BLaER1 (cell line): Measurements from ENCODE around the gene LAMA2.

Experiments used
- H3K27ac ChIP-seq: shearing (Covaris generic); formaldehyde crosslinking; 2 replicates; pipeline ENCODE4 v1.8.1; 2022
- H3K27me3 ChIP-seq: shearing (Covaris generic); formaldehyde crosslinking; 2 replicates; pipeline ENCODE4 v1.8.1; 2022
- H3K36me3 ChIP-seq: shearing (Covaris generic); formaldehyde crosslinking; 2 replicates; pipeline ENCODE4 v1.8.1; 2022
- H3K4me1 ChIP-seq: shearing (Covaris generic); formaldehyde crosslinking; 2 replicates; pipeline ENCODE4 v1.8.1; 2022
- H3K4me2 ChIP-seq: shearing (Covaris generic); formaldehyde crosslinking; 2 replicates; pipeline ENCODE4 v1.8.1; 2022
- H3K4me3 ChIP-seq: shearing (Covaris generic); formaldehyde crosslinking; 2 replicates; pipeline ENCODE4 v1.8.1; 2022
- H3K9ac ChIP-seq: shearing (Covaris generic); formaldehyde crosslinking; 2 replicates; pipeline ENCODE4 v1.8.1; 2022
- H3K9me3 ChIP-seq: shearing (Covaris generic); formaldehyde crosslinking; 2 replicates; pipeline ENCODE4 v1.8.1; 2022
- H4K20me1 ChIP-seq: shearing (Covaris generic); formaldehyde crosslinking; 2 replicates; pipeline ENCODE4 v1.8.1; 2022
- Cebpa-rat ChIP-seq: shearing (Covaris generic); IDR thresholded peaks from 2 replicates; pipeline ENCODE4 v1.8.1; 2022

Gene LAMA2

GRCh38 chr6:129385117-129385516 is 502.2 kb downstream of the LAMA2 start:
- no peak overlapping the region for H3K27ac ChIP-seq
- H4K20me1 ChIP-seq: no peaks in the 10 kb centered on the region
- no peaks in the 10 kb centered on the region for H3K9me3 ChIP-seq
- H3K27me3 ChIP-seq: no peaks in the 10 kb centered on the region
- no peak for TF ChIP-seq Cebpa-rat
- H3K9ac ChIP-seq: no peak overlapping the region
- no peak overlapping the region for H3K4me3 ChIP-seq
- H3K4me1 ChIP-seq: no peaks in the 10 kb centered on the region
- H3K4me2 ChIP-seq: no peak overlapping the region
- no peaks in the 10 kb centered on the region for H3K36me3 ChIP-seq

GRCh38 chr6:129390900-129391299 is 508.0 kb downstream of the LAMA2 start:
- no peaks in the 10 kb centered on the region for H4K20me1 ChIP-seq
- no peak overlapping the region for H3K27ac ChIP-seq
- H3K27me3 ChIP-seq: no peaks in the 10 kb centered on the region
- no peak overlapping the region for H3K4me3 ChIP-seq
- no peak overlapping the region for H3K4me2 ChIP-seq
- no peak for TF ChIP-seq Cebpa-rat
- no peak overlapping the region for H3K9ac ChIP-seq
- H3K9me3 ChIP-seq: no peaks in the 10 kb centered on the region
- no peaks in the 10 kb centered on the region for H3K36me3 ChIP-seq
- H3K4me1 ChIP-seq: no peaks in the 10 kb centered on the region

- Histone ChIP-seq H3K27me3 (no peaks in the 10 kb centered on the region), H3K4me1 (no peaks in the 10 kb centered on the region), H3K4me3 (no peak overlapping the region), H3K36me3 (no peaks in the 10 kb centered on the region), H3K27ac (no peak overlapping the region), H3K4me2 (no peak overlapping the region), H3K9me3 (no peaks in the 10 kb centered on the region), H3K9ac (no peak overlapping the region), H4K20me1 (no peaks in the 10 kb centered on the region)
- TF ChIP-seq Cebpa-rat: no peak
Measured at GRCh38 chr6:129393654-129394053, 510.7 kb downstream of the LAMA2 start.

- no peak overlapping the region for H3K4me2 ChIP-seq
- H3K4me1 ChIP-seq: no peaks in the 10 kb centered on the region
- no peaks in the 10 kb centered on the region for H3K36me3 ChIP-seq
- H3K4me3 ChIP-seq: no peak overlapping the region
- H3K9me3 ChIP-seq: no peaks in the 10 kb centered on the region
- no peak for TF ChIP-seq Cebpa-rat
- H3K9ac ChIP-seq: no peak overlapping the region
- no peak overlapping the region for H3K27ac ChIP-seq
- H4K20me1 ChIP-seq: no peaks in the 10 kb centered on the region
- no peaks in the 10 kb centered on the region for H3K27me3 ChIP-seq
Measured at GRCh38 chr6:129398764-129399163, 515.8 kb downstream of the LAMA2 start.

- Histone ChIP-seq H3K27ac (no peak overlapping the region), H4K20me1 (no peaks in the 10 kb centered on the region), H3K4me2 (no peak overlapping the region), H3K9me3 (no peaks in the 10 kb centered on the region), H3K36me3 (no peaks in the 10 kb centered on the region), H3K9ac (no peak overlapping the region), H3K4me1 (no peaks in the 10 kb centered on the region), H3K27me3 (no peaks in the 10 kb centered on the region), H3K4me3 (no peak overlapping the region)
- TF ChIP-seq Cebpa-rat: no peak
Measured at GRCh38 chr6:129402244-129402643, 519.3 kb downstream of the LAMA2 start.

- no peak overlapping the region for H3K4me3 ChIP-seq
- H3K4me1 ChIP-seq: no peaks in the 10 kb centered on the region
- no peak overlapping the region for H3K9ac ChIP-seq
- no peak overlapping the region for H3K4me2 ChIP-seq
- H4K20me1 ChIP-seq: no peaks in the 10 kb centered on the region
- H3K27me3 ChIP-seq: no peaks in the 10 kb centered on the region
- TF ChIP-seq Cebpa-rat: no peak
- H3K9me3 ChIP-seq: no peaks in the 10 kb centered on the region
- H3K27ac ChIP-seq: no peak overlapping the region
- H3K36me3 ChIP-seq: no peaks in the 10 kb centered on the region
Measured at GRCh38 chr6:129411092-129411491, 528.2 kb downstream of the LAMA2 start.

GRCh38 chr6:129416337-129416990 is 533.5 kb downstream of the LAMA2 start:
- H3K9ac ChIP-seq: no peak overlapping the region
- H4K20me1 ChIP-seq: no peaks in the 10 kb centered on the region
- no peaks in the 10 kb centered on the region for H3K27me3 ChIP-seq
- H3K27ac ChIP-seq: no peak overlapping the region
- TF ChIP-seq Cebpa-rat: no peak
- H3K9me3 ChIP-seq: no peaks in the 10 kb centered on the region
- H3K4me3 ChIP-seq: no peak overlapping the region
- no peaks in the 10 kb centered on the region for H3K36me3 ChIP-seq
- no peaks in the 10 kb centered on the region for H3K4me1 ChIP-seq
- H3K4me2 ChIP-seq: no peak overlapping the region

GRCh38 chr6:129417416-129418086 is 534.6 kb downstream of the LAMA2 start:
- Histone ChIP-seq H3K27ac (no peak overlapping the region), H3K4me1 (no peaks in the 10 kb centered on the region), H3K9me3 (no peaks in the 10 kb centered on the region), H3K27me3 (no peaks in the 10 kb centered on the region), H3K4me2 (no peak overlapping the region), H3K36me3 (no peaks in the 10 kb centered on the region), H3K9ac (no peak overlapping the region), H4K20me1 (no peaks in the 10 kb centered on the region), H3K4me3 (no peak overlapping the region)
- TF ChIP-seq Cebpa-rat: no peak

- no peak overlapping the region for H3K4me3 ChIP-seq
- no peaks in the 10 kb centered on the region for H3K9me3 ChIP-seq
- no peaks in the 10 kb centered on the region for H3K36me3 ChIP-seq
- no peaks in the 10 kb centered on the region for H4K20me1 ChIP-seq
- H3K4me2 ChIP-seq: no peak overlapping the region
- no peaks in the 10 kb centered on the region for H3K4me1 ChIP-seq
- no peak overlapping the region for H3K9ac ChIP-seq
- no peak for TF ChIP-seq Cebpa-rat
- H3K27me3 ChIP-seq: no peaks in the 10 kb centered on the region
- H3K27ac ChIP-seq: no peak overlapping the region
Measured at GRCh38 chr6:129419324-129419723, 536.4 kb downstream of the LAMA2 start.

- H3K4me2 ChIP-seq: no peak overlapping the region
- no peaks in the 10 kb centered on the region for H3K27me3 ChIP-seq
- no peaks in the 10 kb centered on the region for H3K4me1 ChIP-seq
- H3K9me3 ChIP-seq: no peaks in the 10 kb centered on the region
- no peaks in the 10 kb centered on the region for H3K36me3 ChIP-seq
- H3K27ac ChIP-seq: no peak overlapping the region
- no peak for TF ChIP-seq Cebpa-rat
- H3K4me3 ChIP-seq: no peak overlapping the region
- no peak overlapping the region for H3K9ac ChIP-seq
- no peaks in the 10 kb centered on the region for H4K20me1 ChIP-seq
Measured at GRCh38 chr6:129426343-129426742, 543.4 kb downstream of the LAMA2 start.
